Adrenal gland (tissue), 12 donors: ENCODE results near the gene KLC3. TPM values are rescaled to one million over a fixed set of nuclear protein-coding genes. Genes with fewer than 3 reads are reported as not detected.

ENCODE experiments used
- DNase-seq, 7 donors: peaks; one replicate each; pipeline ENCODE4 v3.0.0-alpha.2; 2019 to 2020
- H3K27ac ChIP-seq, 5 donors: fragments of 200-600 bp; sonication (generic) in 4 of 5; 1 replicate in 3 of 5; 2 replicates in 2 of 5; pipeline versions ENCODE4 v1.5.1 to v1.8.0; 2016 to 2020; ENCODE audit warnings: mild to moderate bottlenecking in 1 of 5
- H3K27me3 ChIP-seq: fragments of 200-600 bp; 2 replicates; pipeline ENCODE4 v1.8.0; 2021
- H3K36me3 ChIP-seq, 2 donors: fragments of 200-600 bp; replicated peaks in 1 of 2; 1 replicate in 1 of 2; 2 replicates in 1 of 2; pipeline versions ENCODE4 v1.5.1 to v1.8.0; 2018 to 2022
- H3K4me1 ChIP-seq, 2 donors: fragments of 200-600 bp; replicated peaks in 1 of 2; 1 replicate in 1 of 2; 2 replicates in 1 of 2; pipeline versions ENCODE4 v1.5.1 to v1.8.0; 2018 to 2021
- H3K4me3 ChIP-seq, 4 donors: fragments of 200-600 bp; sonication (generic) in 3 of 4; one replicate each; pipeline ENCODE4 v1.5.1; 2016 to 2018
- H3K9me3 ChIP-seq, 3 donors: fragments of 200-600 bp; sonication (generic) in 1 of 3; replicated peaks in 1 of 3; 1 replicate in 2 of 3; 2 replicates in 1 of 3; pipeline versions ENCODE4 v1.5.1 to v1.8.0; 2016 to 2021
- POLR2A ChIP-seq, 2 donors: fragments of 450-650 bp; IDR thresholded peaks; one replicate each; pipeline ENCODE4 v1.6.1; 2017; ENCODE audit warnings: antibody characterized with exemption in 2 of 2, mild to moderate bottlenecking in 2 of 2, moderate library complexity in 1 of 2
- WGBS, 4 donors: extraction: QIAGEN DNeasy Blood & Tissue Kit in 2 of 4; methylation state at CpG; one replicate each; pipeline versions ENCODE4 v1.1.5 to v1.1.7; 2013 to 2017; 5-methylcytosine and 5-hydroxymethylcytosine counted together
- intact Hi-C, 2 donors: fragments of 100-400 bp; cut with DNase I; formaldehyde crosslinking; loops; one replicate each; pipeline versions ENCODE4 v1.14.1 to v1.15.0; 2022 to 2023
- polyA plus RNA-seq, 3 donors: library from polyadenylated mRNA; stranded (reverse); fragments of 200-250 nt in 2 of 3; fragments of 350-450 nt in 1 of 3; fragmentation: Illumina TruSeq in 1 of 3; extraction: RNeasy Lipid Tissue Mini Kit (QIAGEN cat#74804) in 1 of 3; gene quantifications; one replicate each; pipeline ENCODE4 v1.2.3, GENCODE V29; 2013 to 2014
- total RNA-seq, 9 donors: library from RNA; depleted of rRNA in 4 of 9; stranded (reverse); fragments of >200 nt in 4 of 9; fragments of 120-200 nt in 1 of 9; fragmentation: NEBNext Ultra II Directional in 1 of 9; extraction: Animal tissue kit (Norgen Biotek cat#: 25700) in 1 of 9; gene quantifications; one replicate each; pipeline versions ENCODE4 v1.1.0 to v1.2.4, GENCODE V29; 2013 to 2023
- TF ChIP-seq, protein P1 (sequence below), 6 experiments: fragments of 450-650 bp in 4 of 6; fragments of 200-600 bp in 2 of 6; sonication (generic) in 1 of 6; IDR thresholded peaks; 1 replicate in 5 of 6; 2 replicates in 1 of 6; pipeline versions ENCODE4 v1.5.1 to v1.8.0; 2016 to 2021; ENCODE audit warnings: antibody characterized with exemption in 6 of 6, mild to moderate bottlenecking in 2 of 6, moderate library complexity in 1 of 6
- donor health status: healthy with polysubstance abuse.
- donor health status: Bipolar disorder and iron deficiency.
- donor health status: DM: yes; HTN: yes; CAD: no.
- donor health status: DM: no; HTN: no; CAD: no.
- donor health status: DM: no; HTN: no; CAD: no.
- donor health status: DM: yes; HTN: yes; CAD: no.

Gene KLC3
- total and polyA plus RNA-seq, 12 donors = 0.16 to 0.30 (median 0.17) TPM; not detected in 7

DNA sequence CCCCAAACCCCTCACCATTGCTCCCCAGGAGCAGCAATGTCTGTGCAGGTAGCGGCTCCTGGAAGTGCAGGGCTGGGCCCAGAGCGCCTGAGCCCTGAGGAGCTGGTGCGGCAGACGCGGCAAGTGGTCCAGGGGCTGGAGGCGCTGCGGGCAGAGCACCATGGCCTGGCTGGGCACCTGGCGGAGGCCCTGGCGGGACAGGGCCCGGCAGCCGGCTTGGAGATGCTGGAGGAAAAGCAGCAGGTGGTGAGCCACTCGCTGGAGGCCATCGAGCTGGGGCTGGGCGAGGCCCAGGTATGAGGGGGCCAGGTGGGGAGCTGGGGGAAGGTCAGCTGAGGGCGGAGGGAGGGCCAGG, 4.9 kb downstream of the KLC3 start:
- DNase-seq = no peak
- Histone ChIP-seq H3K27ac (no peak overlapping the region), H3K27me3 (peaks cover 9% of the 10 kb centered on the region), H3K36me3 (no peaks in the 10 kb centered on the region), H3K4me1 (peaks cover 0 to 4% of the 10 kb centered on the region in 2 donors), H3K4me3 (no peak overlapping the region), H3K9me3 (no peaks in the 10 kb centered on the region)
- WGBS, 4 donors = 84 to 100% (median 90%) methylated on average over 1 to 15 of the region's 15 CpGs
- TF ChIP-seq, protein P1, sequence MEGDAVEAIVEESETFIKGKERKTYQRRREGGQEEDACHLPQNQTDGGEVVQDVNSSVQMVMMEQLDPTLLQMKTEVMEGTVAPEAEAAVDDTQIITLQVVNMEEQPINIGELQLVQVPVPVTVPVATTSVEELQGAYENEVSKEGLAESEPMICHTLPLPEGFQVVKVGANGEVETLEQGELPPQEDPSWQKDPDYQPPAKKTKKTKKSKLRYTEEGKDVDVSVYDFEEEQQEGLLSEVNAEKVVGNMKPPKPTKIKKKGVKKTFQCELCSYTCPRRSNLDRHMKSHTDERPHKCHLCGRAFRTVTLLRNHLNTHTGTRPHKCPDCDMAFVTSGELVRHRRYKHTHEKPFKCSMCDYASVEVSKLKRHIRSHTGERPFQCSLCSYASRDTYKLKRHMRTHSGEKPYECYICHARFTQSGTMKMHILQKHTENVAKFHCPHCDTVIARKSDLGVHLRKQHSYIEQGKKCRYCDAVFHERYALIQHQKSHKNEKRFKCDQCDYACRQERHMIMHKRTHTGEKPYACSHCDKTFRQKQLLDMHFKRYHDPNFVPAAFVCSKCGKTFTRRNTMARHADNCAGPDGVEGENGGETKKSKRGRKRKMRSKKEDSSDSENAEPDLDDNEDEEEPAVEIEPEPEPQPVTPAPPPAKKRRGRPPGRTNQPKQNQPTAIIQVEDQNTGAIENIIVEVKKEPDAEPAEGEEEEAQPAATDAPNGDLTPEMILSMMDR (IDR thresholded peaks at IDR 0.05) = no peak
- no peak for TF ChIP-seq POLR2A (IDR thresholded peaks at IDR 0.05)
- intact Hi-C loops = no loop called here

DNA sequence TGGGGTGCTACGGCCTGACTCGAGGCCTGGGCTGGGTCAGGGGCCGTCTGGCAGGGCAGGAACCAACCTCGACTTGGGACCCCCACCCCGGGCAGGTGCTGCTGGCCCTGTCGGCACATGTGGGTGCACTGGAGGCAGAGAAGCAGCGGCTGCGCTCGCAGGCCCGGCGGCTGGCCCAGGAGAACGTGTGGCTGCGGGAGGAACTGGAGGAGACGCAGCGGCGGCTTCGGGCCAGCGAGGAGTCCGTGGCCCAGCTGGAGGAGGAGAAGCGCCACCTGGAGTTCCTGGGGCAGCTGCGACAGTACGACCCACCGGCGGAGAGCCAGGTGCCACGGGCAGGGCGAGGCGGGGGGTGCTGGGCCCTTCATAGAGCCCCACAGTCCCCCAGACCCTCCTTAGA, 5.9 kb downstream of the KLC3 start:
- peaks cover 4% of the 10 kb centered on the region for H3K27me3 ChIP-seq
- H3K4me1 ChIP-seq = no peaks in the 10 kb centered on the region
- no peak for DNase-seq
- intact Hi-C loops = no loop called here
- H3K9me3 ChIP-seq = no peaks in the 10 kb centered on the region
- no peak overlapping the region for H3K4me3 ChIP-seq
- TF ChIP-seq, protein P1 (IDR thresholded peaks at IDR 0.05) = no peak
- no peak for TF ChIP-seq POLR2A (IDR thresholded peaks at IDR 0.05)
- WGBS, 4 donors = 38 to 65% (median 42%) methylated on average over 11 to 27 of the region's 27 CpGs
- no peaks in the 10 kb centered on the region for H3K36me3 ChIP-seq
- no peak overlapping the region for H3K27ac ChIP-seq

DNA sequence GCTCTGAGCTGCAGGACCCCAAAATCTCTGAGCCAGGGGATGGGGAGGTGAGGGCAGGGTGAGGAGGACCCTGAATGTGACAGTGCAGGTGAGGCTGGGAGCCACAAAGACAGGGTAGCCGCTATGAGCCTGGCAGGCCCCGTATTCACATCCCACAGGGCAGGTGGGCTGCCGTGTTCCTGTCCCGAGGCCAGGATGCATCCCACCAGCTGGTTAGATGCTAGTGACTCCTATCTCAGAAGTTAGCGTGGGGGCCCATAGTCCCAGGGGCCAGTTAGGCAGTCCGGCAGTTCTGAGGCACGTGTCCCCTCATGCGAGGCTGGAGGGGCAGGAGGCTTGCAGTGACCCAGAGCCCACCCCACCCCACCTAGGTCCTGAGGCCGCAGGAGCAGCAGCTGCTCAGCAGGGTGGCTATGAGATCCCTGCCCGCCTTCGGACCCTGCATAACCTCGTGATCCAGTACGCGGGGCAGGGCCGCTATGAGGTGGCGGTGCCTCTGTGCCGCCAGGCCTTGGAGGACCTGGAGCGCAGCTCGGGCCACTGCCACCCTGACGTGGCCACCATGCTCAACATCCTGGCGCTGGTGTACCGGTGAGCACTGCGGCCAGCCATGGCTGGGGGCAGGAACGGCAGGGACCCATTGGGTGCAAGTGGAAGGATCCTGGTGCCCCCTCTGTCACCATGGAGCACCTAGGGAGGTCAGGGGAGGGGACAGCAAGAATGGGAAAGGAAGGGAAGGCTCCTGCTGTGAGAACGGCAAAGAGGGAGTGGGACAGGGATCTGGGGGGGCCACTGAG, 7.2 kb downstream of the KLC3 start:
- TF ChIP-seq POLR2A (IDR thresholded peaks at IDR 0.05) = no peak
- TF ChIP-seq, protein P1 (IDR thresholded peaks at IDR 0.05) = no peak
- no peak for DNase-seq
- Histone ChIP-seq H3K27ac (no peak overlapping the region), H3K4me3 (no peak overlapping the region), H3K9me3 (no peaks in the 10 kb centered on the region), H3K36me3 (peaks cover 0 to 5% of the 10 kb centered on the region in 2 donors), H3K27me3 (peaks cover 4% of the 10 kb centered on the region), H3K4me1 (no peaks in the 10 kb centered on the region)
- intact Hi-C loops = no loop called here
- 52 to 69% (median 66%) methylated on average over 7 to 25 of the region's 25 CpGs for WGBS, 4 donors

DNA sequence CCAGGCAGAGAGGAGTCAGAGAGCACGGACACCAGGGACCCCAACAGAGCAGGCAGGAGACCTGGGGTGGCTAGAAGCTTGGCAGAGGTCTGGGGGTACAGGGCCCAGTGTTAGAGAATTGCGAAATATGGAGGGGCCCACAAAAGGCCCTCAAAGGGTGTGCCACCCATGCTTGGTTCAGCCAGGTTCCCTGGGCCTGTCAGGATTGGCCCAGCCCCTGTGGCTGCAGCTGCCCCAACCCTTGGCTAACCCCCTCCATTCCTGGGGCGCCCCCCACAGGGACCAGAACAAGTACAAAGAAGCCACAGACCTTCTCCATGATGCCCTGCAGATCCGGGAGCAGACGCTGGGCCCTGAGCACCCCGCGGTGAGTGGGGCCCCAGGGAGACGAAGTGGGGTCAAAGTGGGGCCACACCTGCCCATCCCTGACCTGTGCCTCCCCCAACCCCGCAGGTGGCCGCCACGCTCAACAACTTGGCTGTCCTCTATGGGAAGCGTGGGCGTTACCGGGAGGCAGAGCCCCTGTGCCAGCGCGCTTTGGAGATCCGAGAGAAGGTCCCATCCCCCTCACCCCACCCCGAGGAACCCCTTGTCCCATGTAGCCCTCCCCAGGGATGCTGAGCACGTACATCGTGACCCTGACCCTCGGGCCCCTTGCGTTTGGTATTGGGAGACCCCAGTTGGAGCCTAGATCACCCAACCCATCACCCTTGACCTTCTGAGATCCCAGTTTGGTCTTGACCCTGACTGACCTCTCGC, 8.0 kb downstream of the KLC3 start:
- no peak for DNase-seq
- WGBS, 4 donors = 57 to 73% (median 69%) methylated on average over 3 to 23 of the region's 23 CpGs
- H3K36me3 ChIP-seq = peaks cover 0 to 13% of the 10 kb centered on the region in 2 donors
- no peaks in the 10 kb centered on the region for H3K4me1 ChIP-seq
- no peaks in the 10 kb centered on the region for H3K9me3 ChIP-seq
- H3K27me3 ChIP-seq = peaks cover 4% of the 10 kb centered on the region
- no peak for TF ChIP-seq POLR2A (IDR thresholded peaks at IDR 0.05)
- TF ChIP-seq, protein P1 (IDR thresholded peaks at IDR 0.05) = no peak
- H3K27ac ChIP-seq = no peak overlapping the region
- H3K4me3 ChIP-seq = no peak overlapping the region
- intact Hi-C loops = no loop called here
